AG09319 (cell line): Measurements from ENCODE around the gene TPD52L2.
"Not testable (repeated sequence)": the region's sequence is repeated elsewhere in the genome, so short reads cannot be mapped to it uniquely, and the experiment has no call there.

ENCODE experiments used
- DNase-seq: peaks from one replicate; pipeline ENCODE4 v3.0.0-alpha.2; 2010; ENCODE audit warnings: low read depth; ENCODE audit errors: extremely low read depth
- CTCF ChIP-seq: IDR thresholded peaks from 2 replicates; pipeline ENCODE4 v1.5.1; 2011; ENCODE audit warnings: low read depth, mild to moderate bottlenecking, inconsistent platforms, low read length, moderate library complexity

The TPD52L2 gene

GRCh38 chr20:63864545-63864977, 509 bp upstream of the TPD52L2 start:
- no peak for TF ChIP-seq CTCF
- DNase-seq: no peak

DNA sequence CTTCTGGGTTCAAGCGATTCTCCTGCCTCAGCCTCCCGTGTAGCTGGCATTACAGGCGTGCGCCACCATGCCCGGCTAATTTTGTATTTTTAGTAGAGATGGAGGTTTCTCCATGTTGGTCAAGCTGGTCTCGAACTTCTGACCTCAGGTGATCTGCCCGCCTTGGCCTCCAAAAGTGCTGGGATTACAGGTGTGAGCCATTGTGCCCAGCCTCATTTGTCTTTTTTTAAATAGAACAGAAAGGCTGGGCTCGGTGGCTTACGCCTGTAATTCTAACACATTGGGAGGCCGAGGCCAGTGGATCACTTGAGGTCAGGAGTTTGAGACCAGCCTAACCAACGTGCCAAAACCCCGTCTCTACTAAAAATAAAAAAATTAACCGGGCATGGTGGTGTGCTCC, 2.0 kb downstream of the TPD52L2 start:
- not testable (repeated sequence) for DNase-seq

- no peak for TF ChIP-seq CTCF
- no peak for DNase-seq
These were observed 3.2 kb downstream of the TPD52L2 start for GRCh38 chr20:63868264-63868663.

DNA sequence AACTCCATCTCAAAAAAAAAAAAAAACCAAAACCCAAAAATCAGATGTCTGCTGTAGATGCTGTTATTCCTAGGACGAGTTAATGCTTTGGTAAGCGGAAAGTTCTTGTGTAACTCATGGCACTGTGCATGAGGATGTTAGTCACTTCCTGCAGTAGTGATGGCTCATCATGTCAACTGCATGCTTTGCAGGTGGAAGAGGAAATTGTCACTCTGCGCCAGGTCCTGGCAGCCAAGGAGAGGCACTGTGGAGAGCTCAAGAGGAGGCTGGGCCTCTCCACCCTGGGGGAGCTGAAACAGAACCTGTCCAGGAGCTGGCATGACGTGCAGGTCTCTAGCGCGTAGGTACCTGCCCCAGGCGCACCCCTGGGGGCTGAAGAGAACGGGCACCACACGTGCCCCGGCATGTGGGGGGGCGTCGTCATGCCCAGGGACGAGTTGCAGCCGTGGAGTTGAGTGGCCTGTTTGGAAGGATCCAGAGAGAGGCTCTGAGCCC, 8.5 kb downstream of the TPD52L2 start:
- TF ChIP-seq CTCF: no peak

GRCh38 chr20:63874241-63874640, 9.2 kb downstream of the TPD52L2 start:
- DNase-seq: not testable (repeated sequence)

More for the DNA sequence above, 8.5 kb downstream of the TPD52L2 start:
- no peak for DNase-seq

GRCh38 chr20:63876489-63877036, 11.5 kb downstream of the TPD52L2 start:
- no peak for DNase-seq

DNA sequence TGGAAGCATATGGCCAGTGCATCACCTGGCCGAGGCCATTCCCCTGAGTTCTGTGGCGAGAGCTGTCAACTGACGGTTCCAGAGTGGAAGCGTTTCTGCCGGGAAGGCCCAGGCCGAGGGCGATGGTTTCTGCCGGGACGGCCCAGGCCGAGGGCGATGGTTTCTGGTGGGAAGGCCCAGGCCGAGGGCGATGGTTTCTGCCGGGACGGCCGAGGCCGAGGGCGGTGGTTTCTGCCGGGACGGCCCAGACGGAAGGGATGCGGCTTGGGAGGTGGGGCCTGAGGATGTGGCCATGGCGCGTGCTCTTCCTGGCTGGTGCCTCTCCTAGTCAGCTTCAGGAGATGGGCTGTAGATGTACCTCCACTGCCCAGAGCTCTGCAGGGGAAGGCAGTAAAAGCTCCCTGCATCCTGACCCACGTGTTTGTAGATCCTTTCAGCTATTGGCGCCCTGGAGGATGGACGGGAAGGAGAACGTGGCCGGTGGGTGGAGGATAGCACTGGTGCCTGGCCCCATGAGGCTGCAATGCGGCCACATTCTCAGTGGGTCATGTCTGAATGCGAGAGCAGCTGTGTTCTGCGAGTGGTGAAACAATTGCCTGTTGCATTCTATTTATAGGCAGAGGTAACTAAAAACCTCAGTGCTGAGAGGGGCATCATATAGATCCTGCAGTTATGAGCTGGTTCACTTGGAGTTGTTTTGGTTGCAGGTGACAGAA, 12.8 kb downstream of the TPD52L2 start:
- no peak for TF ChIP-seq CTCF
- DNase-seq: no peak

More at GRCh38 chr20:63876489-63877036, 11.5 kb downstream of the TPD52L2 start:
- TF ChIP-seq CTCF: no peak

GRCh38 chr20:63878899-63879663, 14.0 kb downstream of the TPD52L2 start:
- DNase-seq: no peak
- TF ChIP-seq CTCF: no peak

GRCh38 chr20:63880901-63881300, 15.8 kb downstream of the TPD52L2 start:
- DNase-seq: not testable (repeated sequence)
